Activated CD4-positive, alpha-beta T cell treated with anti-CD3 and anti-CD28 coated beads for 1 hour (primary cell): ENCODE data around the gene ASTN1.

Source experiments
- DNase-seq: peaks from one replicate; pipeline ENCODE4 v3.0.0-alpha.2; 2020

ASTN1 gene

DNA sequence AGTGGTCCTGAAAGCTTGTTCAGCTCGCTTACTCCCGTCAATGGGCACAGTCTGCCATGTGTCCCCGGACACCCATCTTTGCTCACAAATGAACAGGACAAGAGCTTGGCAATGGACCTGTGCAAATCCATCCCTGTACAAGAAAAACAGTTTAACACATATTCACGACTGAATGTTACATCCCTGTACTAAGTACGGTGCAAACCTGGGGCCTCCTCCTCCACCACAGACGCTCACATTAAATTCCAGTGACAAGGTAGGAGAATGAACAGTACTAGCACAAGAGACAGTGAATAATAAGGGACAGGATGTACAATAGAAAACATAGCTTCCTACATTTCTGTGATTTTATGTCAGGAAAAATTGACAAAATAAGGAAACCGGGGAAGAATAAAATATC, 187.7 kb downstream of the ASTN1 start:
- no peak for DNase-seq

DNA sequence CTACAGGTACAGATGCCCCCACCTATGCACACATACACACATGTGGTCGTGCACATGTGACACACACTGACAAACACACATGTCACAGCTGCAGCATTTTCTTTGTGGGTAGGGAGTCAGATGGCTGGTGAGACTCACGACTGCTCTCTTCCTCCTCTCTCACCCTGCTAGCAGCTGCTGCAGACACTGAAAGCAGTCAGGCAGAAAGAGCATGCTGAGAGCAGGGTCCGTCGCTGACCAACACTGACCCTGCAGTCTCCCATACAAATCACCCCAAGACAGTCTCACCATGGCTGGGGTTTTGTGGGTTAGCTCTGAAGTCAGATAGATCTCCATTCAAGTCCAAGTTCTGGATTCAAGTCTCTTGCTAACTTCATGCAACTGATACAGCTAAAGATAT, 188.3 kb downstream of the ASTN1 start:
- DNase-seq: no peak

DNA sequence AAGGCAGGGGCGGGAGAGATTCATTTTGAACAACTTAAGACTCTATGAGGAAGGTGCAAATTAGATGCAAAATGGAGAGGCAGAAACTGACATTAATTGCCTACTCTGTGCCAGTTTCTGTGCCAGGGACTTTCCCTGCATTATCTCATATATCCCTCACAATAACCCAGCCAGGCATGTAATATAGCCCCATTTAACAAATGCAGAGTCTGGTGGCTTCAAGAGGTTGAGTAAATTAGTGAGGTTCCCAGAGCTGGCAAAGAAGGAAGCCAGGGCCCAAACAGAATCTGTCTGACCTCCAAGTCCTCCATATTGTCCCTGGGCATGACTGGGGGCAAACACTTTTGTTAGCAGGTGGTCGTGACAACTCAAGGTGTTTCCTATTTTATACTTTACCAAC, 199.8 kb downstream of the ASTN1 start:
- no peak for DNase-seq

DNA sequence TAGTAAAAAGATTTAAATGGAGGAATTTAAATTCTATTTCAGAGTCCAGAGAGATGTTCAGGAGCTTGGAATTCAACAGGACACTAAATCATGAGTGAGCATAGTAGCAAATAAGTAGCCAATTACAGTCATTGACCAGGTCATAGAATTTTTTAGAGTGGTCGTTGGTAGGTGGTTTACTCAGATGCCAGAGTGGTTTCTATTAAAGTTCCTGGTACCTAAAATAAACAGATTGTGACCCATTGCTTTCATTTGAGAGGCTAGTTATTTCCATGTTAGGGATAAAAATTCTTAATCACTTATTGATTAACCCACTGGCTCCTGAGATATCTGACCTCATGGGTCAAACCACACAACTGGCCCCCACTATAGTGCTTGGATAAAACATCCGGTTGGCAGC, 201.3 kb downstream of the ASTN1 start:
- no peak for DNase-seq

DNA sequence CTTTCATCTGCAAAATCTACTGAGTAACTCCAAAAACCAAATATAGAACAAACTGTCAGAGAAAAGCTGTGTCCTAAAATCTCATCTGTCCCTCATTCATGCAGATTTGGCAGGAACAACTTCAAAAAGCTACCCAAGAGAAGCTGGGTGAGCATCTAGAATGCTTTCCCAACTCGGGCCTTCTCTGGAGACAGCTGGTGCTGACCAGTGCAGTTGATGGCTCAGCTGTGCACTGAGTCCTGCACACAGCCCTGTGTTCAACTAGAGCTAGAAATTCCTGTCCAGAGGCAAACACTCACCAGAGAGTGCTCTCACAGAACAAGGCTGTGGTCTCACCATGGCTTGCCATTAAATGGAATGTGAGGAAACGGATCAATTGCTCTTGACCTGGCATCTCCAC, 202.8 kb downstream of the ASTN1 start:
- no peak for DNase-seq

DNA sequence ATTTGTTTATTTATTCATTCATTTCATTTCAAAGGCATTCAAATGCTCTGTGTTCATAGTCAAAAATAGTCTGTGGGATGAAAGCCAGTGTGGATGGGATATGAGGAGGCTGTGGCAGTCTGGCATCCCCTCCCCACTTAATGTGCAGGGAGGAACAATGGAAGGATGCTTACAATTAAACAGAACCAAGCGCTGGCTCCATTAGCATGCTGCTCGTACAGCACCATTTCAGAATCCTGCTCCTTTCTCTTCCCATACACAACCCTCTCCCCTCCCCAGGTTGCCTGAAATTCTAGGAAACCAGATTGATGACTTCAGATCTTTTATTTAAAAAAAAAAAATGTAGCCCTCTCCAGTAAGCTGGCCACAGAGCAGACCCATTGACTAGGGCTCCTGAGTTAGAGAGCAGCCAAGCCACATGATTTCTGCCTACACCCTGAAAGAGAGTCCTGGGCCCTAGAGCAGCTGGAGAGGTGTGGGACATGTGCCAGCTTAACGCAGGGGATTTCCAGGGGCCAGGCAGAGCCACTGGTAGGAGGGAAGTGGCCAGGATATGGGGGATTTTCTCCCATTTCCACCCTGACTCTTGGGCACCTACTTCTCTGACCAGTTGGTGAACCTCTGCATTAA, 205.2 kb downstream of the ASTN1 start:
- DNase-seq: no peak

DNA sequence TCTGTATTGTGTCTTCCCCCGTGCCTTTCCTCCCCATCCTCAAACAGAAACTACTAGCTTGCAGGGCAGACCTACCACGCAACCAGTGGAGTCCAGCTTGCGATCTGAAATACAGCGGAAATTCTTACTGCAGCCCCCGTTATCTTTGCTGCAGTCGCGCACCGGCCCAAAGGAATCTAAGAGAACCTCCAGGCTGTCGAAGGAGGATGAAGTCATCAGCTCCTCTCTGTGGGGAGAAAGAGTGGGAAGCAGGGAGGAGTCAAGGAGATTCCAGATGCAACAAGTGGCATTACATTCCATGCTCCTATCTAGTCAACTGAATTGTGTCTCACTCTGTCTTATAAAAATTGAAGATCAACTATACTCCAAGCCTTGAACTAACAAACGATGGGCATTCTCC, 206.9 kb downstream of the ASTN1 start:
- no peak for DNase-seq

DNA sequence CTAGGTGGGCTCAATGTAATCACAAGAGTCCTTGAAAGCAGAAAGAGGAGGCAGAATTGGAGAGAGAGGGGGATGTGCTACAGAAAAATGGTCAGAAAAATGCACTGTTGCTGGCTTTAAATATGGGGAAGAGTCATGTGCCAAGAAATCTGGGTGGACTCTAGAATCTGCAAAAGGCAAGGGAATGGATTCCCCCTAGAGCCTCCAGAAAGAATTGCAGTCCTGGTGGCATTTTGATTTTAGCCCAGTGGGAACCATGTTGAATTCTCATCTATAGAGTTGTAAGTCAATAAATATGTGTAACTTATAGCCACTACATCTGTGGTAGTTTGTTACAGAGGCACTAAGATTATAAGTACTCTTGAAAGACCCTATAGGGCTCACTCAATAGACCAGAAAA, 210.3 kb downstream of the ASTN1 start:
- no peak for DNase-seq

DNA sequence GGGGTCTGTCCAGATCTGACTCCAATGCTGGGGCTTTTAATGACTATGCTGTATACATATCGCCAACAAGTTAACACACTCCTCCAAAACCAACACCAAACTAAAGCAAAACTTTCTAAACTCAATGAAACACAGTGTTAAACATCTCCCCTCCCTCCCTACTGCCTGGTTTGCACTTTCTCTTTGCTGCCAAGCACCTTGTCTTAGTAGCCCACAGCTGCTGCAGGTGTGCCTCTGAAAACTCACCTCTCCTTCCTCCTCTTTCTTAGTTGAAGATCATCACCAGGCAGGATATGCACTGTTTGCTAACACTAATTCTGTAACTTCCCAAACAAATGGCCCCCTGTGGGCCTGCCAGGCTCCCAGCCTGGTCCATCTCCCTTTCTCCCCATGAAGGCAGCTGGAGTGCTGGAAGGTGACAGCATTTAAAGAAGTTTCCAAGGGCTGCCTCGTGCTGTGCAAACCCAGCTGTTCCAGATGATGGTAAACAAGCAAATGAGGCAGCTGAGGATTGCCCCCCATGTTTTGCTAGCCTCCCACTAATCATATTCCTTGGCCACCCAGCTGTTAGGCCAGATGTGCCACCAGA, 213.7 kb downstream of the ASTN1 start:
- no peak for DNase-seq

DNA sequence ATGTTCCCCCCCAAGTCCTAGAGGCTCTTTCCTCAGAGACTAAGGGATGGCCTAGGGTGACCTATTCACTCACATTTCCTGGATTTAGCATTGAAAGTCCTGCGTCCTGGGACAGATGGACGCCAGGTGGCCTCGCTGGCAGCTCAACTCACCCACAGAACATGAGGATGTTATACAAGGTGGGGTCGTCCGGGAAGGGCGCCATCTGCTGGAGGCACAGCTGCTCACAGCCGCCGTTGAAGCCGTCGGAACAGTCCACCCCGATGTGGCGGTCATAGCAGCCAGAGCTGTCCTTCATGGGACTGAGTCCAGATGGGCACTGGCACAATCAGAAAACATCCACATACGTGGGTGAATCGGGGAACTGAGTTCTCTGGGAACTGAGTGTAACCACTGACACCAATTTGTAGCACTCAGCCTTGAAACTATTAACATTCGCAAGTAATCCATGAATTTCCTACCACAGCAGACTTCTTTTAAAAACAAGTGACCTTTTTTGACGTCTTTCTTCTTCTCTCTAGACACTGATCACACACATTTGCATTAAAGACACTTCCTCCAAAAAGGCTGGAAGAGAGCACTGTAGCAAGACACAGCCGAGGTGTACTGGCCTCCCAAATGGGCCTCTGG, 215.4 kb downstream of the ASTN1 start:
- no peak for DNase-seq

DNA sequence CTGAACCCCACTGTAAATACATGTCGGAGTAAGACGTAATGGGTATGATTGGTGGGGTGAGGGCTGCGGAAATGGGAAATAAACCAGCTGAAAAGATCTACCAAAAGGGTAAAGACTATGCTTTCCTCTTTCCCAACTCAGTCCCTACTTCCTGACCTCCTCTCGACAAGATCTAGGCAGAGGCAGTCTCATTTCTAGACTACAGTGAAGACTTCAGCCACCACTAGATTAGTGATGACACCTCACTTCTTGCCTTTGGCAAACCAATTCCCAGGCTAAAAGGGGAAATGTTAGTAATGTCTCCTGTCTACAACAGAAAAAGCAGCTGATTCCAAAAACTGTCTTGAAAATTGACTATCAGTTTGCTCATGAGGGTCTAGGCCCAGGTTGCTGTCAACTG, 219.9 kb downstream of the ASTN1 start:
- no peak for DNase-seq

DNA sequence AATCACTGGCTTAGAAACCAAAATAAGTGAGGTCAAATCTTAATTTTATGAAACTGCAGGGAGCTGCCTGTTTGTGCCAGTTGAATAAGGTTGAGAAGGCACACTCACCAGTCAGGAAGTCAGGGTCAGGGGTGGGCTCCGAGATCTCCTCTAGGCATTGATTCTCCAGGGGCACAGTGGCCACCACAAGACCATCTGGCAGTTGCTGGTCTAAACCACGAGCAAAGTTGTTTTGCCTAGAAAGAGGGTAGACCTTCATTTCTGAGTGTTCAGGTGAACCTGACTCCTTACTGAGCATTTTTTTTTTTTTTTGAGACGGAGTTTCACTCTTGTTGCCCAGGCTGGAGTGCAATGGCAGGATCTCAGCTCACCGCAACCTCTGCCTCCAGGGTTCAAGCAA, 220.7 kb downstream of the ASTN1 start:
- DNase-seq: no peak

DNA sequence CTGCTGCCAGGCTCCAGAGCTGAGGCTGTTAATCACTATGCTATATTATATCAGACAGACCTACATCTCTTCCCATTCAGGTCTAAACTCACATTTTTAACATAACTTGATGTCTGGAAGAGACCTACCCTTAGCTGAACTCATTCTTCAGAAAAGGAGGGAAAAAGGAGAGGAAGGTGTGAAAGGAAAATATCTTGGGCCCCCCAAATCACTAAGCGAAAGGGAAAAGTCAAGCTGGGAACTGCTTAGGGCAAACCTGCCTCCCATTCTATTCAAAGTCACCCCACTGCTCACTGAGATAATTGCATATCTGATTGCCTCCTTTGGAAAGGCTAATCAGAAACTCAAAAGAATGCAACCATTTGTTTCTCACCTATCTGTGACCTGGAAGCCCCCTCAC, 222.2 kb downstream of the ASTN1 start:
- DNase-seq: no peak

DNA sequence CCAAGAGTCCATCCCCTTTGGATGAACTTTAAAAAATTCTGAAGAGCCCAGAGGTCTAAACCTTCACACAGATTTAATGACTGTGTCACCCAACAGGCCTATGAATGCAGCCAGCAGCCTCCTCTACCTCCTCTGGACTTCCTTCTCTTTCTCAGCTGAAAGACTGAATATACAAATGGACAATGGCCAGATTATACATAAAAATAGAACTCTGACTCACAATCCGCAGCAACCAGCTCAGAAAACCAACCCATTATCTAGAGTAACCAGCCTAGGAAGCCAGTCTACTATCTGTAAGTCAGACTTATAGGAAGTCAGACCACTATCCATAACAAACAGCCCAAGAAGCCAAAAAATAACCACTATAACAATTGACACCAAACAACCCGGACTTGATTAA, 224.5 kb downstream of the ASTN1 start:
- DNase-seq: no peak

DNA sequence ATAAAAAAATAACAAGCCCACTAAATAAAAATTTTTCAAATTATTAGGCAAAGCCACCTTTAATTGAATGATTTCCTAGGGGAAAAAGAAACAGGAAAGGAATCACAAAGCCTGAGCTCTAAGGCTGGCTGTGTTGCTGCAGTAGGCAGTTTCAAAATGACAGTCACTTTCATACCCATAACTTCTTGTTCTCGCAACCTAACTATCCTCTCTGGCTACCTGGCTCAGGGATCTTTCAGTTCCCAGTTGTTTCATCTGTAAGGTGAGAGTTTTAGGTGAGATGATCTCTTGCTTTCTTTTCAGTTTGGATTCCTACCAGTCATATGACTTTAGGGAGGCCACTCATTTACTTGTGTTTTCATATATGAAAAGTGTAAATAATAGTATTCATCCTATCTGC, 226.1 kb downstream of the ASTN1 start:
- no peak for DNase-seq

DNA sequence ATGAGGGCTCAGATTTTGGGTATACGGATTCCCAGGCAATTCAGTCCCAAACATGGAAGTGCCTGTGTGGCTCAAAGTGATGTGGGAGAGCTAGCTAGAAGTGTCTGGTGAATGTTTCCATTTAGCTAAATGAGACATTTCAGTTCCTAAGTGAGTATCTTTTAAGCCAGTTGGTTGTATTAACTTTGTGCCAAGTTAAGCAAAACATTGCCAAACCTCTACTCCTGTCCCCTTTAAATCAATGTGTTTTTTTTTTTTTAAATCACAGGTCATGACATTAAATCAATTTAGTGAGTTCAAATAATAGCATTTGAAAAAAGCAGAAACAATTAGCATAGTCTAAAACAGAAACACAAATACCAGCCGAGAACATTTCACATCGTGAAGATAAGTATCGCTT, 230.1 kb downstream of the ASTN1 start:
- no peak for DNase-seq

DNA sequence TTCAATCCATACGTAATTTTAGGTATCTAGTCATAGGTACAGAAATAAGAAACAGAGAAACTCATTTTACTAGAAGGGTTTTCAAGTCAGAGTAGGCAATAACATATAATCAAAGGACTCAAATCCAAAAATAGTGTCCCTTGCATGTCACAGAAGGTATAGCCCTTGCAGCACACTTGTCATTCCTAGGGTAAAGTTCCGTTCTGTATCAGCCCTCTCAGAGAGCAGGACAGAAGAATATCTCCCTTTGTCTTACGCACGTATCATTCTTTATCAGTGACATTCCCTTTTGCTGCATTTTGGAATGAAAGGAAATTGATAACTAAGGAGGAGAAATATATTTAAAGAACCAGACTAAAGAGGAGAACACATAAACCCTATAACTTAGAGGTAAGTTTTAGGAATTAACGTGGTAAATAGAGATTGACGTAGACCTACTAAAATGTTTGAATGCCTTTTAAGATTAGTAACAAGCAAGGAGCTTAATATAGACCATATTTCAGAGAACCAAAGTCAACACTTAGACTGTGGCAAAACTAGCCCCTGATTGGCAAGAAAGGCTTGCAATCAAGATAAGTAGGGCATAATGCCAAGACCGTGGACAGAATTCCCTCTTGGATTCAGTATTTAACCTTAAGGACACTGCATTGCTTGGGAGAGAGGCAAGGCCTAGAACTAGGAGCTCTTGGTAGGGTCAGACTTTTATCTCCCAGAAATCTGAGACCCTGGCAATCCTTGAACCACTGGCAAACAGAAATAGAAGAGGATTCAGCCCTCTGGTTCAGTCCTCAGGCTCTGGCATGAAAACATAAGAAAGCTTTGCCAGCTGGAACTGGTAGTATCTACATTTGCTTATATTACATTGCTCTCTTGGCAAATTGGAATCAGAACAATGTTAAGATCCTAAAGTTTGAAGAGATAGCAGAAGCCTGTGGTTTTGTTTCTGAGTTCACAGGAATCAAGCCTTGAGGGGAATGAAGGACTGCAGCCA, 232.1 kb downstream of the ASTN1 start:
- DNase-seq: no peak

DNA sequence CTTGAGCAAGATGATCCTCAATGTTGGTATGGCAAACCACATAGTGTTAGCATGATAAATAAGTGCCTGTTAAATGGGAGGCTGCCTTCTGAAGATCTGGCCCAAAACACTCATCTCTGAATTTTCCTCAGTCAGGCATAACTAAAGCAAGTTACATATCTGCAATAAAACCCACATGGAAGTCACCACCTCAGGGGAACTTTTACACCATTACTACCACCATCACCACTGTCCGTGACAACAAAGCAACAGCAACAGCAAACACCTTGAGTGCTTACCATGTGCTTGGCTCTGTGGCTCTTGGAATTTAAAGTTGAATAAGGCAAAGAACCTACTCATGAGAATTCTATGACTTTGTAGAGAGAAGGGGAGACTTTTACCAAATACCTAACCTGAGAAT, 233.0 kb downstream of the ASTN1 start:
- DNase-seq: no peak

DNA sequence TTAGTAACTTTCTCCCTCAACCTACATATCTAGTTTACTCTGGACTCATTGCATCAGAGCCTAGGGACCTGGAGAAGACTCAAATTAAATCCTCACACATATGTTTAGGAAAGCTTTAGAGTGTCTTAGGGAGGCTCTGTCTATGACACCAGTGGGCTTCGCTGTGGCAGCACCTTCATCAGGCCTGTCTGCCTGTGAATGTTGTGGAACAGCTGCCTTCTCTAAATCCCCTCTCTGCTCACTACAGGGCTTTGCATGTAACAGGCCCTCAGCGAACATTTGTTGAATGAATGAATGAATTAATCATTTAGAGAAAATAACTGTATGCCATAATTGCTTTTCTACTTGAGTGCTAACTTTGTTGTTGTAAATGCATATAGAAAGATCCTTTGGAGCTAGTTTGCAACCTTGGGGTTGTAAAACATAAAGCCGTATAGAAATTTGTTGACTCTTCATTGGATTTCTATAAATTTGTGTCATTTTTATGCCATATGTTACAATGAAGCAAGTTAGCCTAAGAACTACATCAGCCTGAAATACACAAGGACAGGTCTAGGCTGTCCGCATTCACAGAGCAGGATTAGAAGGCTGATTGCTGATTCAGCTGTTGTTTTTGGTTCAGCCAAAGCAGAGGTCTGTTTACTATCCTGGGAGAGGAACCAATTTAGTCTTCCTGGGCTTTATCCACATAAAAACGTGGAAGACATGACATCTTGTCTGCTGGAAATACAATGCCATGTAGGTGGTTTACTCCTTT, 238.0 kb downstream of the ASTN1 start:
- no peak for DNase-seq

DNA sequence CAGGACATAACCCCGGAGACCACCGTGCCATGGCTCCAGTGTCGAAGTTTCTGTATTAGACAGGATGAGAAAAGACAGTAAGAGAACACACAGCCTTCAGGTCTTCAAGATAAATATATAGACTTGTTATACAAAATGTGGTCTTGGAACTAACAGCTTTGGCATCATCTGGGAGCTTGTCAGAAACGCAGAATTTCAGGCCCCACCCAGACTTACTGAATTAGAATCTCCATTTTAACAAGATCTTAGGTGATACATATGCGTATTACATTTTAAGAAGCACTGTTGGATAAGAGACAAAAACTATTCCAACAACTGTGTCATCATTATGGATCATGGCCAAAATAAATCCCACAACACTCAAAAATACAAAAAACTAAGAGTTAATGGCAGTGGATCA, 239.3 kb downstream of the ASTN1 start:
- no peak for DNase-seq

DNA sequence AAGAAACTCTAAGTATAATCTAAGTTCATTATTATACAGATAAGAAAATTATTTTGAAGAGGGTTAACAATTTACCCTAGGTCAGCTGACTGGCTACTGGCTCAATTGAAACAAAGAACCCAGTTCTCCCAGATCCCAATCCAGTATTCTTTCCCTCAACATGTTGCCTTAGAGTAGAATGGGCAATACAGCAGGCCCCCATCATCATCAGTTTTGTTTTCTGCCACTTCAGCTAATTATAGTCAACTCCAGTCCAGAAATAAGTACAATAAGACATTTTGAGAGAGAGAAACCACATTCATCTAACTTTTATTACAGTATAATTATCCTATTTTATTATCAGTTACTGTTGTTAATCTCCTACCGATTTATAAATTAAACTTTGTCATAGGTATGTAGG, 241.2 kb downstream of the ASTN1 start:
- no peak for DNase-seq

DNA sequence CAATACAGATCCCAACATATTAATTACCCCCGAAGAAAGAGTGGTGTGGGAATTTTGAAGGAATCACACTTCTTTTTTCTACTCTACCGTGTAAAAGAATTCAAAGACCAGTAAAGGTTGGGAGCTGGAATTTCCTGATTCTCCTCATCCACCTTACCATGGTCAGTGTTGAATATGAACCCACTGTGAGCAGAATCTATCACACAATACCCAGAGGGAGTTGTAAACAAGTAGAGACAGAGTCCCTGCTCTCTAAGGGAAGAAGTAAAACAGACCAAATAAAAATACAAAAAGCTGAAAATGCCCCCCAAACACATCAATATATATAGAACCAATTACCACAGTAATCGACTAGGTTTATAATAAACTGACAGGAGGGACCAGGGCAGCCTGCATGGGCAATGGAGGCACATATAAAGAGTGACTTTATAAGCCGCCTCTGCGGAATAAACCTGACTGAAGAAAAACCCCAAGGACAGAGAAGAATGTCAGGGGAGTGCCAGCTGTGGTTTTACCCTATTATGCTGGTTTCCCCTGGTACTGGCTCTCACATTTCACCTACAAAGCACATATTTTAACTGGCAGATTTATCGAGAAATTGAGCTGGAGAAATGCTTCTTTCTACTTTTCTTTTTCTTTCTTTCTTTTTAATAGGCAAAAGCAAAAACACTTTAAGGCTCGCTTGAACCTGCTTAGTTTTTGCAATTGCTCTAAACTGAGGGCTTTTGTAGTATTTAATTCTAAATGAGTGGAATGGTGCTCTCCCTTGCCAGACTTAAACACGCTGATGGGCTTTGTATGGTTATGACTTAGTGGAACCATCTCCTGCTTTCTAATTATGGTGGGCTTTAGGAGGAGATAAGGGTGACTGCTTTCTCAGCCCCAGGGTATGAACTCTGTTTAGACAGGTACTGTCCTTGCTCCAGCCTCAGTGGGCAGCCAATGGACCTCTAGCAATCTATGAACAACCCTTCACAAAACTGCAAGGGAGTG, 244.8 kb downstream of the ASTN1 start:
- no peak for DNase-seq
